Measurements from ENCODE around the gene SMARCAL1.
"Not testable (repeated sequence)": the region's sequence is repeated elsewhere in the genome, so short reads cannot be mapped to it uniquely, and the experiment has no call there.

The SMARCAL1 gene

GRCh38 chr2:216502381-216503158 lies 90.3 kb downstream of the SMARCAL1 start:
- DNase-seq (ENCODE audit: low read depth): no peak

- no peak for DNase-seq (ENCODE audit: low read depth)
Observed at GRCh38 chr2:216503159-216503629, 90.9 kb downstream of the SMARCAL1 start.

- no peak for DNase-seq (ENCODE audit: low read depth)
Observed at GRCh38 chr2:216503697-216504375, 91.6 kb downstream of the SMARCAL1 start.

GRCh38 chr2:216504376-216504762 lies 92.1 kb downstream of the SMARCAL1 start:
- DNase-seq (ENCODE audit: low read depth): no peak

- DNase-seq (ENCODE audit: low read depth): no peak
Observed at GRCh38 chr2:216505133-216506106, 93.1 kb downstream of the SMARCAL1 start.

GRCh38 chr2:216507220-216508160 lies 95.2 kb downstream of the SMARCAL1 start:
- DNase-seq (ENCODE audit: low read depth): no peak

GRCh38 chr2:216508229-216508628 lies 95.9 kb downstream of the SMARCAL1 start:
- DNase-seq (ENCODE audit: low read depth): no peak

GRCh38 chr2:216516730-216517350 lies 104.6 kb downstream of the SMARCAL1 start:
- DNase-seq (ENCODE audit: low read depth): no peak

GRCh38 chr2:216517447-216518225 lies 105.4 kb downstream of the SMARCAL1 start:
- DNase-seq (ENCODE audit: low read depth): no peak

- DNase-seq (ENCODE audit: low read depth): not testable (repeated sequence)
Observed at GRCh38 chr2:216518566-216519119, 106.4 kb downstream of the SMARCAL1 start.

GRCh38 chr2:216519154-216519762 lies 107.0 kb downstream of the SMARCAL1 start:
- no peak for DNase-seq (ENCODE audit: low read depth)

GRCh38 chr2:216520112-216520511 lies 107.8 kb downstream of the SMARCAL1 start:
- DNase-seq (ENCODE audit: low read depth): no peak

GRCh38 chr2:216522892-216523502 lies 110.7 kb downstream of the SMARCAL1 start:
- no peak for DNase-seq (ENCODE audit: low read depth)

- no peak for DNase-seq (ENCODE audit: low read depth)
Observed at GRCh38 chr2:216525972-216526371, 113.7 kb downstream of the SMARCAL1 start.

- DNase-seq (ENCODE audit: low read depth): no peak
Observed at GRCh38 chr2:216526939-216527338, 114.7 kb downstream of the SMARCAL1 start.

GRCh38 chr2:216527600-216527999 lies 115.3 kb downstream of the SMARCAL1 start:
- DNase-seq (ENCODE audit: low read depth): no peak

- DNase-seq (ENCODE audit: low read depth): no peak
Observed at GRCh38 chr2:216532562-216532961, 120.3 kb downstream of the SMARCAL1 start.
